HepG2 (cell line): ENCODE measurements around the gene CNTNAP1. TPM values are rescaled to one million over a fixed set of nuclear protein-coding genes. Genes with fewer than 3 reads are reported as not detected.
A peak's percentile ranks its signal among the peaks of the same experiment; 100 is the strongest.

ENCODE experiments used
- FOXP1 ChIP-seq, 2 experiments: fragments of 450-650 bp in 1 of 2; IDR thresholded peaks; 2 replicates each; pipeline ENCODE4 v1.6.1; 2017 to 2018; ENCODE audit warnings: antibody characterized with exemption in 1 of 2
- HNRNPH1 ChIP-seq: fragments of 200-400 bp; formaldehyde crosslinking; optimal IDR thresholded peaks from 2 replicates; pipeline ENCODE3; 2017; ENCODE audit warnings: mild to moderate bottlenecking, low read depth, low read length
- JUNB ChIP-seq: sonication (generic); formaldehyde crosslinking; IDR thresholded peaks from 2 replicates; pipeline ENCODE4 v1.8.0; 2022; ENCODE audit warnings: missing genetic modification reagents, mild to moderate bottlenecking, borderline replicate concordance
- KLF13 ChIP-seq: sonication (generic); formaldehyde crosslinking; IDR thresholded peaks from 2 replicates; pipeline ENCODE4 v1.4.0; 2020; ENCODE audit warnings: mild to moderate bottlenecking, missing genetic modification reagents
- KLF9 ChIP-seq: IDR thresholded peaks from 2 replicates; pipeline ENCODE4 v1.6.1; 2016; ENCODE audit warnings: low read depth
- KMT2B ChIP-seq: IDR thresholded peaks from 2 replicates; pipeline ENCODE4 v1.6.1; 2016; ENCODE audit warnings: missing genetic modification reagents, missing compliant biosample characterization
- MTA3 ChIP-seq: sonication (generic); formaldehyde crosslinking; IDR thresholded peaks from 2 replicates; pipeline ENCODE4 v1.4.0; 2020; ENCODE audit warnings: missing genetic modification reagents
- NFIC ChIP-seq: IDR thresholded peaks from 2 replicates; pipeline ENCODE4 v1.6.1; 2012; ENCODE audit warnings: mild to moderate bottlenecking, low read length, inconsistent platforms
- SOX5 ChIP-seq: IDR thresholded peaks from 2 replicates; pipeline ENCODE4 v1.6.1; 2016; ENCODE audit warnings: borderline replicate concordance
- SSRP1 ChIP-seq: IDR thresholded peaks from 2 replicates; pipeline ENCODE4 v1.6.1; 2016; ENCODE audit warnings: control low read depth
- ZIK1 ChIP-seq: sonication (generic); formaldehyde crosslinking; IDR thresholded peaks from 2 replicates; pipeline ENCODE4 v1.5.0; 2020; ENCODE audit warnings: mild to moderate bottlenecking, low read depth, missing genetic modification reagents, borderline replicate concordance
- ZKSCAN1 ChIP-seq: fragments of 150-350 bp; IDR thresholded peaks from 2 replicates; pipeline ENCODE4 v1.6.1; 2014; ENCODE audit warnings: low read length
- ZNF12 ChIP-seq: sonication (generic); formaldehyde crosslinking; IDR thresholded peaks from 2 replicates; pipeline ENCODE4 v1.5.0; 2020; ENCODE audit warnings: missing genetic modification reagents
- ZNF256 ChIP-seq: sonication (generic); formaldehyde crosslinking; conservative IDR thresholded peaks from 2 replicates; pipeline ENCODE4 v1.4.0; 2020; ENCODE audit warnings: missing genetic modification reagents
- ZNF44 ChIP-seq: sonication (generic); formaldehyde crosslinking; IDR thresholded peaks from 2 replicates; pipeline ENCODE4 v1.5.1; 2020; ENCODE audit warnings: mild to moderate bottlenecking, missing genetic modification reagents
- ZNF703 ChIP-seq: sonication (generic); formaldehyde crosslinking; IDR thresholded peaks from 2 replicates; pipeline ENCODE4 v1.5.1; 2020; ENCODE audit warnings: missing genetic modification reagents, mild to moderate bottlenecking, moderate library complexity, borderline replicate concordance
- ZNF878 ChIP-seq: sonication (generic); formaldehyde crosslinking; IDR thresholded peaks from 2 replicates; pipeline ENCODE4 v1.8.1; 2023; ENCODE audit warnings: mild to moderate bottlenecking, missing genetic modification reagents, moderate library complexity
- polyA plus RNA-seq, 8 experiments: library from polyadenylated mRNA; depleted of rRNA in 3 of 8; stranded (reverse) in 7 of 8; unstranded in 1 of 8; fragments of >200 nt; fragmentation: Illumina TruSeq in 4 of 8; extraction: Trizol in 4 of 8; gene quantifications; 2 replicates each; pipeline versions ENCODE4 v1.2.1 to v1.2.3, GENCODE V29; 2011 to 2016; ENCODE audit warnings: low read depth in 4 of 8, missing spikeins in 1 of 8, mixed read lengths in 1 of 8; ENCODE audit not compliant: insufficient read depth in 1 of 8
- total RNA-seq, 5 experiments: library from RNA; depleted of rRNA; stranded (reverse); fragments of >200 nt; fragmentation: Illumina TruSeq; extraction: Trizol; gene quantifications; 2 replicates each; pipeline ENCODE4 v1.2.3, GENCODE V29; 2016; ENCODE audit warnings: low read depth in 1 of 5
- TF ChIP-seq, protein P1 (sequence below): sonication (generic); formaldehyde crosslinking; IDR thresholded peaks from 2 replicates; pipeline ENCODE4 v1.5.1; 2020; ENCODE audit warnings: mild to moderate bottlenecking, missing genetic modification reagents, moderate library complexity
- TF ChIP-seq, protein P2 (sequence below): fragments of 450-650 bp; IDR thresholded peaks from 2 replicates; pipeline ENCODE4 v1.6.1; 2017
- TF ChIP-seq, protein P3 (sequence below): sonication (generic); formaldehyde crosslinking; IDR thresholded peaks from 2 replicates; pipeline ENCODE4 v1.8.0; 2022; ENCODE audit warnings: low read depth, missing genetic modification reagents
- TF ChIP-seq, protein P4 (sequence below): sonication (generic); formaldehyde crosslinking; IDR thresholded peaks from 2 replicates; pipeline ENCODE4 v1.4.0; 2020; ENCODE audit warnings: missing genetic modification reagents

Gene CNTNAP1
- total and polyA plus RNA-seq, 2 of the 13 experiments (the other 11 are each of a cell fraction or from before 2014, with no cell fraction given): 4.5 to 7.7 TPM

DNA sequence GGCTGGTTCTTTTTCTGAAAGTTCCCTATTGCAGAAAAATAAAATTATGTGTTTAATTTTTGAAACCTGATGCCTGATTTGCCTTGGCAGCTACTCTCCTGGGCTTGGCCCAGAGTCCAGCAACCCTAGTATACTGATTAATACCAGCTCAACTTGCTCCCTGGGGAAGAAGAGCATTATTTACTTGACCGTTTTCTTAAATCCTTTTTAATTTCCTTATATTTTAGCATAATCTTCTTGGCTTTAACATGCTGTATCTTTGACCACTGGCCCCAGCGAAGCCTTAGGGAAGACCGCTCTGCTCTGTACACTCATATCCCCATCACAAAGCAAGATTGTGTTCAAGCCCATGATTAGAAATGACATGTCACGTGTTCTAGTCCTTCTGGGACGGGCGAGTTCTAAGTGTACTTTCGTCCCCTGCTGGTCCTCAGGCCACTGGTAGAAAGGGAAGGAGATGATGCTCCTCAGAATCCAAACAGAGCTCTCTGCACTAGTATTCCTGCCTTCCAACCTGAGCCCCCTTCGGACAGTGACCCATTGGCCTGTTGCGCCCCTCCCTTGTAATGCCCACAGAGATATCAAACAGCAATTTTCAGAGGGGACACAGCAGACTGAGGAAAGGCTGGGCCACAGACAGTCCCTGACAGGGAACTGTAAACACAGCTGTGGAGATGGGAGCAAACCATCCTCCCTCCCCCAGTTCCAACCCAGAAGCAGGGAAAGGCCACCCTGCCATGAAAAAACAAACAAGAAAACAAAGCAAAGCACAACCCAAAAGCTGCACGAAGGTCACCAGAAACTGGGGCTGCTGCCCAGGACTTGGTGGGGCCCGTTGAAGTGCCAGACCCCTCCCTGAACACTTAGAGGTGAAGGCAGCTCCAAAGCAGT, 66.8 kb downstream of the CNTNAP1 start (continued):
- TF ChIP-seq ZNF256 (CRISPR knock-in tag) (no peak), ZNF878 (CRISPR knock-in tag) (no peak), FOXP1 (IDR thresholded peaks at IDR 0.05) (no peak), FOXP1 (CRISPR knock-in tag; IDR thresholded peaks at IDR 0.05) (peak; percentile 42), KLF9 (CRISPR knock-in tag) (no peak), ZNF12 (no peak), KLF13 (no peak), NFIC (no peak), SSRP1 (CRISPR knock-in tag) (0 out of 2 replicates have a peak, but pooled peaks have one; percentile 43), JUNB (CRISPR knock-in tag) (no peak), ZKSCAN1 (no peak), HNRNPH1 (no peak), ZNF703 (CRISPR knock-in tag) (no peak), KMT2B (CRISPR knock-in tag) (no peak), SOX5 (CRISPR knock-in tag) (0 out of 2 replicates have a peak, but pooled peaks have one; percentile 7), ZIK1 (CRISPR knock-in tag) (no peak), ZNF44 (CRISPR knock-in tag) (no peak), MTA3 (CRISPR knock-in tag) (no peak)
- TF ChIP-seq, protein P1, sequence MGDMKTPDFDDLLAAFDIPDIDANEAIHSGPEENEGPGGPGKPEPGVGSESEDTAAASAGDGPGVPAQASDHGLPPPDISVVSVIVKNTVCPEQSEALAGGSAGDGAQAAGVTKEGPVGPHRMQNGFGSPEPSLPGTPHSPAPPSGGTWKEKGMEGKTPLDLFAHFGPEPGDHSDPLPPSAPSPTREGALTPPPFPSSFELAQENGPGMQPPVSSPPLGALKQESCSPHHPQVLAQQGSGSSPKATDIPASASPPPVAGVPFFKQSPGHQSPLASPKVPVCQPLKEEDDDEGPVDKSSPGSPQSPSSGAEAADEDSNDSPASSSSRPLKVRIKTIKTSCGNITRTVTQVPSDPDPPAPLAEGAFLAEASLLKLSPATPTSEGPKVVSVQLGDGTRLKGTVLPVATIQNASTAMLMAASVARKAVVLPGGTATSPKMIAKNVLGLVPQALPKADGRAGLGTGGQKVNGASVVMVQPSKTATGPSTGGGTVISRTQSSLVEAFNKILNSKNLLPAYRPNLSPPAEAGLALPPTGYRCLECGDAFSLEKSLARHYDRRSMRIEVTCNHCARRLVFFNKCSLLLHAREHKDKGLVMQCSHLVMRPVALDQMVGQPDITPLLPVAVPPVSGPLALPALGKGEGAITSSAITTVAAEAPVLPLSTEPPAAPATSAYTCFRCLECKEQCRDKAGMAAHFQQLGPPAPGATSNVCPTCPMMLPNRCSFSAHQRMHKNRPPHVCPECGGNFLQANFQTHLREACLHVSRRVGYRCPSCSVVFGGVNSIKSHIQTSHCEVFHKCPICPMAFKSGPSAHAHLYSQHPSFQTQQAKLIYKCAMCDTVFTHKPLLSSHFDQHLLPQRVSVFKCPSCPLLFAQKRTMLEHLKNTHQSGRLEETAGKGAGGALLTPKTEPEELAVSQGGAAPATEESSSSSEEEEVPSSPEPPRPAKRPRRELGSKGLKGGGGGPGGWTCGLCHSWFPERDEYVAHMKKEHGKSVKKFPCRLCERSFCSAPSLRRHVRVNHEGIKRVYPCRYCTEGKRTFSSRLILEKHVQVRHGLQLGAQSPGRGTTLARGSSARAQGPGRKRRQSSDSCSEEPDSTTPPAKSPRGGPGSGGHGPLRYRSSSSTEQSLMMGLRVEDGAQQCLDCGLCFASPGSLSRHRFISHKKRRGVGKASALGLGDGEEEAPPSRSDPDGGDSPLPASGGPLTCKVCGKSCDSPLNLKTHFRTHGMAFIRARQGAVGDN: no peak
- TF ChIP-seq, protein P2, sequence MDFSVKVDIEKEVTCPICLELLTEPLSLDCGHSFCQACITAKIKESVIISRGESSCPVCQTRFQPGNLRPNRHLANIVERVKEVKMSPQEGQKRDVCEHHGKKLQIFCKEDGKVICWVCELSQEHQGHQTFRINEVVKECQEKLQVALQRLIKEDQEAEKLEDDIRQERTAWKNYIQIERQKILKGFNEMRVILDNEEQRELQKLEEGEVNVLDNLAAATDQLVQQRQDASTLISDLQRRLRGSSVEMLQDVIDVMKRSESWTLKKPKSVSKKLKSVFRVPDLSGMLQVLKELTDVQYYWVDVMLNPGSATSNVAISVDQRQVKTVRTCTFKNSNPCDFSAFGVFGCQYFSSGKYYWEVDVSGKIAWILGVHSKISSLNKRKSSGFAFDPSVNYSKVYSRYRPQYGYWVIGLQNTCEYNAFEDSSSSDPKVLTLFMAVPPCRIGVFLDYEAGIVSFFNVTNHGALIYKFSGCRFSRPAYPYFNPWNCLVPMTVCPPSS: no peak
- TF ChIP-seq, protein P3, sequence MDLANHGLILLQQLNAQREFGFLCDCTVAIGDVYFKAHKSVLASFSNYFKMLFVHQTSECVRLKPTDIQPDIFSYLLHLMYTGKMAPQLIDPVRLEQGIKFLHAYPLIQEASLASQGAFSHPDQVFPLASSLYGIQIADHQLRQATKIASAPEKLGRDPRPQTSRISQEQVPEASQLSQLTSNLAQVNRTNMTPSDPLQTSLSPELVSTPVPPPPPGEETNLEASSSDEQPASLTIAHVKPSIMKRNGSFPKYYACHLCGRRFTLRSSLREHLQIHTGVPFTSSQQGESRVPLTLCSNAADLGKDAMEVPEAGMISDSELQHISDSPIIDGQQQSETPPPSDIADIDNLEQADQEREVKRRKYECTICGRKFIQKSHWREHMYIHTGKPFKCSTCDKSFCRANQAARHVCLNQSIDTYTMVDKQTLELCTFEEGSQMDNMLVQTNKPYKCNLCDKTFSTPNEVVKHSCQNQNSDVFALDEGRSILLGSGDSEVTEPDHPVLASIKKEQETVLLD: no peak
- TF ChIP-seq, protein P4, sequence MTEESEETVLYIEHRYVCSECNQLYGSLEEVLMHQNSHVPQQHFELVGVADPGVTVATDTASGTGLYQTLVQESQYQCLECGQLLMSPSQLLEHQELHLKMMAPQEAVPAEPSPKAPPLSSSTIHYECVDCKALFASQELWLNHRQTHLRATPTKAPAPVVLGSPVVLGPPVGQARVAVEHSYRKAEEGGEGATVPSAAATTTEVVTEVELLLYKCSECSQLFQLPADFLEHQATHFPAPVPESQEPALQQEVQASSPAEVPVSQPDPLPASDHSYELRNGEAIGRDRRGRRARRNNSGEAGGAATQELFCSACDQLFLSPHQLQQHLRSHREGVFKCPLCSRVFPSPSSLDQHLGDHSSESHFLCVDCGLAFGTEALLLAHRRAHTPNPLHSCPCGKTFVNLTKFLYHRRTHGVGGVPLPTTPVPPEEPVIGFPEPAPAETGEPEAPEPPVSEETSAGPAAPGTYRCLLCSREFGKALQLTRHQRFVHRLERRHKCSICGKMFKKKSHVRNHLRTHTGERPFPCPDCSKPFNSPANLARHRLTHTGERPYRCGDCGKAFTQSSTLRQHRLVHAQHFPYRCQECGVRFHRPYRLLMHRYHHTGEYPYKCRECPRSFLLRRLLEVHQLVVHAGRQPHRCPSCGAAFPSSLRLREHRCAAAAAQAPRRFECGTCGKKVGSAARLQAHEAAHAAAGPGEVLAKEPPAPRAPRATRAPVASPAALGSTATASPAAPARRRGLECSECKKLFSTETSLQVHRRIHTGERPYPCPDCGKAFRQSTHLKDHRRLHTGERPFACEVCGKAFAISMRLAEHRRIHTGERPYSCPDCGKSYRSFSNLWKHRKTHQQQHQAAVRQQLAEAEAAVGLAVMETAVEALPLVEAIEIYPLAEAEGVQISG (CRISPR knock-in tag): no peak
